Stimulated activated CD8-positive, alpha-beta memory T cell treated with anti-CD3 and anti-CD28 coated beads, Interleukin-15, amount 100 ng/mL, for 24 hours (primary cell): Measurements from ENCODE around the gene GTPBP4.
"Not testable (repeated sequence)": the region's sequence is repeated elsewhere in the genome, so short reads cannot be mapped to it uniquely, and the experiment has no call there.

Source experiments
- DNase-seq: peaks from one replicate; pipeline ENCODE4 v3.0.0-alpha.2; 2020; ENCODE audit warnings: low read depth

GTPBP4 gene

DNA sequence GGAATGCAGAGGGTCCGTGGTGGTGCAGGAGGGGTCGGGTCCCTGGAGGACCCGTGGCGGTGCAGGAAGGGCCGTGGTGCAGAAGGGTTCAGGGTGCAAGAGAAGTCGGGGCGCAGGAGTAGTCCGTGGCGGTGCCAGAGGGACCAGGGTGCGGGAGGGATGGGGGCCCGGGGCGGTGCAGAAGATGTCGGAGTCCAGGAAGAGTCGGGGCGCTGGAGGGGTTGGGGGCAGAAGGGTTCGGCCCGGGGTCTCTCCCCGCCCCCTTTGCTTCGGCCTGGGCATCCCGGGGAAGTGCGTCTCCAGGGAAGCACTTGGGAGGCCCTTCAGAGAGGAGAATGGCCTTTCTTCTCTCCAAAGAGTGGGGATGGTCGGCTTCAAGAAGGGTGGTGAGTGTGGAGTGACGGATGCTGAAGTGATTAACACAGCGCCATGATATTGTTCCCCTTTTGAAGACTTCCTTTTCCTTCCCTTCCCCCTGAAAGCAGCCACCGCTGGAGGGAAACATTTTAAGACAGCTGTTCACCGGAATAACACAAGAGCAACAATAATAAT is 68.9 kb downstream of the GTPBP4 start:
- DNase-seq = no peak

GRCh38 chr10:1058017-1058416 is 69.8 kb downstream of the GTPBP4 start:
- DNase-seq = no peak

DNA sequence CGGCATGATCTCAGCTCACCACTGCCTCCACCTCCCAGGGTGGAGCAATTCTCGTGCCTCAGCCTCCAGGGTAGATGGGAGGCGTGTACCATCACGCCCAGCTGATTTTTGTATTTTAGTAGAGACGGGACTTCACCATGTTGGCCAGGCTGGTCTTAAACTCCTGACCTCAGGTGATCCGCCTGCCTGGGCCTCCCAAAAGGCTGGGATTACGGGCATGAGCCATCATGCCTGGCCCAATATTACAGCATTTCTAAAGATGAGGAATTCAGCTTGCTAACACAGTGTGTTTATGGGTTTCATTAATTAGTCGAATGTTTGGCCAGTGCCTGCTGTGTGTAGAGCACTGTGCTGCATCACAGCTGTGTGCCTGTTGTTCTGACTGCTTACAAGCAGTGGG is 71.7 kb downstream of the GTPBP4 start:
- DNase-seq = no peak

DNA sequence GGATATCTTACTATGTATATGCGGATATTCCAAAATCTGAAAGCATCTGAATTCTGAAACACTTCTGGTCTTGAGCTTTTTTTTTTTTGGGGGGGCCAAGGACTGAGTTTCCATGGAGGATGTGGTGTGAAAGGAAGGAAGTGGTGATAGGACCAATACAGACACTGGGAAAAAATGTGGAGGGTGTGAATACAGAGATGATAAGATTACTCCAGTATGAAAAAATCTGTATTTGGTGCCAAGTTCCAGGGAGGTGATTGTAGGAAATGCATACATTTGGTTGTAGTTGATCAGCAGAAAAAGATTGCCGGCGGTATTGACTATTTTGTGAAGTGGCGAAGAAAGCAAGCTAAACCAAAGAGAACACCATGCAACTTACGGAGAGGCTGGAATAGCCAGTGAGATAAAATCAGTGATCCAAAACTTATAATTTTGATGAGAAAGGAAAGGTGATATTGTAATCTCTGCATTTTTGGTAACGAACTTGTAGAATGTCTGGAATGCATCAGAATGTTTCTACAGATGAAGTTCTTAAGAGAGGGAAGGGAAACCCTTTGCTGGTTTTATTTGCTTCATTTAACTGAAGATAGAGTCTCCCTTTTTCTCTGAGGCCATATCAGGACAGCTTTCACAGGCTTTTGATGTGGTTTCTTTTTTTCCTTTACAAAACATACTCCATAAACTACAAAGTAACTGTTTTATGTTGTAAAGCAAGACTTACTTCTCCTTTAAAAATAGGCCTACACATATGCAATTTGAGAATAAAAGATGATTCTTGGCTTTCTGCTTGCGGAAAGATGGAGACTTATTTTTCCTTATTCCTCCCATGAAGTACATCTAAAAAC is 73.9 kb downstream of the GTPBP4 start:
- DNase-seq = no peak

DNA sequence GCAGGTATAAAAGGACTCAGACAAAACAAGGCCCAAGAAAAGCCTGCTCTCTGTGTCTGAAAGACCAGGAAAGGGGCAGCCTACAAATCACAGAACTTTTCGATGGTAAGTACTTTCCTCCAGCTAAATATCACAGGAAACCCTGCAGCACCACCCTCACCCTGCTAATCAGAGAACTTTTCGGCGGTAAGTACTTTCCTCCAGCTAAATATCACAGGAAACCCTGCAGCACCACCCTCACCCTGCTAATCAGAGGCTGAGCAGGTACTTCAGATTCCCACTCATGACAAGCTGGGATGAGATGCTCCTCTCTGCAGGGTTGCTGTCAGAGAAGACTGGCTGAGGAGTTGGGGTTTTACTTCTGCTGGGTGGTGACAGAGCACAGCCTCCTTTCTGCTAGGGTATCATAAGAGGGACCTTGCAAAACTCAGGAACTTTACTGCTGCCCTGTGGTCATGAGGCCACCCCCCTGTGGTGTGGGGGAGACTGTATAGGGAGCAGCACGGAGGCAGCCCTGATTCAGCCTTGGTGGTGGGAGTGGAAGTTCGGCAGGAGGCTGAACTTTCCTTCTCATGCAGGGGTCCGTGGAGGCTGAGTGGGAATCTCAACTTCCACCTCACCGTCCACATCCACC is 75.1 kb downstream of the GTPBP4 start:
- no peak for DNase-seq

DNA sequence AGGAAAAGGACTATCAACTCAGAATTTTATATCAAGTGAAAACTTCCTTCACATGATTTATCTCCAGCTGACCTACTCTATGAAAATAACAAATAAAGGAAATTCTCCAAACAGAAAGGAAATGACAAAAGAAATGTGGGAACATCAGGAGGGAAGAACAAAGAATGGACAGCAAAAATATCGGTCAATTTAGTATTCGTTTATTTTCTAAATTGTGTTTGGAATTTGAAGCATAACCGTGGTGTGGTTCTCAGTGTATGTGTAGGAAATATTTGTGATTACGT is 76.7 kb downstream of the GTPBP4 start:
- DNase-seq = no peak

- not testable (repeated sequence) for DNase-seq
Observed at GRCh38 chr10:1066734-1067133, 78.5 kb downstream of the GTPBP4 start.

DNA sequence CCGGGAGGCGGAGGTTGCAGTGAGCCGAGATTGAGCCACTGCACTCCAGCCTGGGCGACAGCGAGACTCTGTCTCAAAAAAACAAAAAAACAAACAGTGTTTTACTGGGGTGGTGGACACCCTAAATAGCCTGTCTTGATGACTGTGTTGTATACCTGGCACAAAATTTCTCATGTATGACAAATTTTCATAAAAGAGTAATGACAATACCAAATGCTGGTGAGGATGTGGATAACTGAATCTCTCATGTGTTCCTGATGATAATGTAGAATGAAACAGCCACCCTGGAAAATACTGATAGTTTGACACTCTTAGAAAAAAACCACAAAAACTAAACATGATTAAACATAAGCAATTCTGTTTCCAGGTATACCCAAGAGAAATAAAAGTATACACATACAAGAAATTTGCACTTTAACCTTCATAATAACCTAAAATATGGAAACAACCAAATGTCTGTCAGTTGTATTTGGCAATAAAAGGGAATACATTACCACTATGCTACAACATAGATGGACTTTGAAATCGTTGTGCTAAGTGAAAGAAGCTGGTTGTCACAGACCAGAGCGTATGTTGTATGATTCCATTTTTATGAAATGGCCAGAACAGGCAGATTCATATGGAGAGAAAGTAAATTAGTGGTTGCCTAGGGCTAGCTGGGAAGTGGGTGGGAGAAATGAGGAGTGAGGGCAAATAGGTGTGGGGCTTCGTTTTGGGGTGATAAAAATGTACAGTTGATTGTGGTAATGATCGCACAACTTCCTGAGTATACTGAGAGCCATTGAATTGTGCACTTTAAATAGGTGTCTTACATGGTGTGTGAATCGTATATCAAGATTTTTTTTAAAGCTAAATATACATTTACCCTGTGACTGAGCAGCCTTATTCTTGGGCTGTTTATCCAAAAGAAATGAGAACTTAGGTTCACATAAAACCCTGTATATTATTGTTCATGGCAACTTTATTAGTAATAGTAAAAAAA is 80.4 kb downstream of the GTPBP4 start:
- DNase-seq = no peak
